ENCODE data around the gene TCP11. TPM values are rescaled to one million over a fixed set of nuclear protein-coding genes. Genes with fewer than 3 reads are reported as not detected.

Gene TCP11
- polyA plus RNA-seq, 12 donors = 0.11 to 0.74 (median 0.35) TPM; not detected in 2

Other genes with a start within 250 kb of the TCP11 start
- gene SCUBE3, start 72.6 kb upstream of the TCP11 start, polyA plus RNA-seq (ENCODE audit: insufficient read length in 12 of 12) = 1 to 10 TPM in 8 of 12 donors, under 1 TPM in 2, not detected in 2; 0.68 to 4.4 (median 1.4) TPM
- 10 to 100 TPM in 11 of 12 donors, not detected in 1; 16.0 to 40.5 (median 25.6) TPM for gene ZNF76, start 118.4 kb upstream of the TCP11 start, polyA plus RNA-seq (ENCODE audit: insufficient read length in 12 of 12)
- gene DEF6, start 156.5 kb upstream of the TCP11 start, polyA plus RNA-seq (ENCODE audit: insufficient read length in 12 of 12) = 10 to 100 TPM in 1 of 12 donors, 1 to 10 TPM in 10, not detected in 1; 2.9 to 16.7 (median 4.4) TPM
- 10 to 100 TPM in 11 of 12 donors, not detected in 1; 16.9 to 26.4 (median 21.1) TPM for gene PPARD, start 201.2 kb upstream of the TCP11 start, polyA plus RNA-seq (ENCODE audit: insufficient read length in 12 of 12)

Data from muscle of arm (tissue), 12 donors.